ENCODE data around the gene STAT6. TPM values are rescaled to one million over a fixed set of nuclear protein-coding genes. Genes with fewer than 3 reads are reported as not detected.

STAT6 gene
- total and polyA plus RNA-seq, 2 of the 8 experiments (the other 6 are each of a cell fraction or from before 2014, with no cell fraction given), result 32.9 to 38.7 TPM

- H2BK12ac ChIP-seq (ENCODE audit: low read depth, low read length), result no peak overlapping the region
- CTCF ChIA-PET (ENCODE audit: partially characterized antibody), result interaction anchor here (0.8 to 4.6 kb wide), 7 partner anchors 16 to 78 kb away, joined by 3 to 29 read pairs (median 4); no protein-coding TSS in a partner anchor
- no peak overlapping the region for H3K9ac ChIP-seq (replicated peaks in 1 of 4; ENCODE audit: extremely low read depth in 1 of 4, low read depth in 3 of 4, low read length in 3 of 4)
- H4K91ac ChIP-seq (replicated peaks; ENCODE audit: insufficient read length, low read length), result no peak overlapping the region
- no peak overlapping the region for H3K14ac ChIP-seq (ENCODE audit: insufficient read length)
- POLR2A ChIA-PET (ENCODE audit: partially characterized antibody), result interaction anchor here (0.9 to 2.9 kb wide), 10 partner anchors 10 to 55 kb away, joined by 3 to 22 read pairs (median 4); partner anchors contain the start of gene LRP1
- H3K4me1 ChIP-seq (replicated peaks in 1 of 4; ENCODE audit: control insufficient read depth in 3 of 4, insufficient read depth in 4 of 4, low read length in 3 of 4), result peaks cover 0 to 7% (median 2%) of the 10 kb centered on the region in 4 experiments; a peak in 4 of 7 replicates
- H2BK5ac ChIP-seq (ENCODE audit: low read depth, low read length), result no peak overlapping the region; the same call in 1 of the 2 replicates
- no peak overlapping the region for H4K5ac ChIP-seq (ENCODE audit: insufficient read length, low read depth, low read length)
- H3K4ac ChIP-seq (replicated peaks; ENCODE audit: insufficient read length, low read depth, low read length), result no peak overlapping the region
- peaks cover 11% of the 10 kb centered on the region for H3K79me1 ChIP-seq (ENCODE audit: low read depth, low read length)
- peaks cover 0 to 23% of the 10 kb centered on the region in 2 experiments; a peak in 2 of 4 replicates for H3K79me2 ChIP-seq (ENCODE audit: control insufficient read depth in 1 of 2, insufficient read depth in 2 of 2, low read length in 2 of 2)
- no peak overlapping the region for H2BK15ac ChIP-seq (ENCODE audit: low read length)
- peaks cover 47 to 74% (median 60%) of the 10 kb centered on the region in 4 experiments for H3K36me3 ChIP-seq (ENCODE audit: control insufficient read depth in 2 of 4, insufficient read depth in 4 of 4, low read length in 3 of 4)
- H3K4me2 ChIP-seq (ENCODE audit: insufficient read depth in 1 of 2, low read depth in 2 of 2, low read length in 2 of 2), result no peak overlapping the region
- H4K8ac ChIP-seq (ENCODE audit: extremely low read depth, insufficient read depth, low read length), result no peak overlapping the region
- H3K27me3 ChIP-seq (replicated peaks in 1 of 4; ENCODE audit: control insufficient read depth in 3 of 4, extremely low read depth in 1 of 4, insufficient read depth in 3 of 4, low read length in 3 of 4), result no peaks in the 10 kb centered on the region
- no peak overlapping the region for H2AFZ ChIP-seq (ENCODE audit: low read length)
- H3K23me2 ChIP-seq (ENCODE audit: low read depth, low read length), result no peaks in the 10 kb centered on the region
- no peak overlapping the region for H2AK5ac ChIP-seq (ENCODE audit: low read depth, low read length)
- 85% methylated on average over 8 of the region's 8 CpGs; no CpG with 5 or more reads in 1 of the 2 experiments for WGBS, 2 experiments (ENCODE audit: extremely low coverage in 1 of 2, insufficient coverage in 1 of 2, insufficient read length in 1 of 2, insufficient replicate concordance in 2 of 2, low coverage in 1 of 2, low lambda C conversion rate in 2 of 2, missing lambda C conversion rate in 1 of 2)
- peaks cover 9 to 19% of the 10 kb centered on the region in 2 experiments for H4K20me1 ChIP-seq (replicated peaks in 1 of 2; ENCODE audit: control insufficient read depth in 1 of 2, insufficient read depth in 2 of 2, low read length in 2 of 2)
- FAIRE-seq, result no peak
- no peak overlapping the region for H3K23ac ChIP-seq (ENCODE audit: insufficient read length)
- no peak overlapping the region for H3K18ac ChIP-seq (ENCODE audit: extremely low read depth, low read length)
- H2BK20ac ChIP-seq (ENCODE audit: low read length), result no peak overlapping the region
- H2BK120ac ChIP-seq (replicated peaks; ENCODE audit: low read depth, low read length), result no peak overlapping the region
- H3K4me3 ChIP-seq (ENCODE audit: extremely low read depth in 1 of 4, insufficient read depth in 2 of 4, low read depth in 3 of 4, low read length in 4 of 4), result no peak overlapping the region
- no peaks in the 10 kb centered on the region for H3K9me3 ChIP-seq (ENCODE audit: insufficient read depth in 2 of 2, low read depth in 1 of 2, low read length in 1 of 2)
- no peak overlapping the region for H3K56ac ChIP-seq (replicated peaks; ENCODE audit: insufficient read length, low read depth, low read length)
- no peak overlapping the region for H3K27ac ChIP-seq (ENCODE audit: low read depth, low read length)
- DNase-seq (ENCODE audit: low read depth in 1 of 2, low spot score in 2 of 2), result no peak
- TF ChIP-seq ASH2L (IDR thresholded peaks at IDR 0.05; ENCODE audit: low read length), result no peak
- no peak for TF ChIP-seq TAF7 (optimal IDR thresholded peaks at IDR 0.05; ENCODE audit: borderline replicate concordance, low read depth, low read length)
- no peak for TF ChIP-seq PHF8 (conservative IDR thresholded peaks at IDR 0.05; ENCODE audit: low read depth, low read length)
- no peak for TF ChIP-seq GABPA (IDR thresholded peaks at IDR 0.05; ENCODE audit: borderline replicate concordance, insufficient read depth, low read length)
- TF ChIP-seq SRF (IDR thresholded peaks at IDR 0.05; ENCODE audit: low read depth, low read length), result no peak
- TF ChIP-seq ATF3 (IDR thresholded peaks at IDR 0.05; ENCODE audit: insufficient read depth, low read depth, low read length), result no peak
- no peak for TF ChIP-seq RNF2 (IDR thresholded peaks at IDR 0.05; ENCODE audit: borderline replicate concordance, low read depth, low read length, missing control alignments, poor library complexity, severe bottlenecking)
- no peak for TF ChIP-seq NRF1 (IDR thresholded peaks at IDR 0.05; ENCODE audit: low read depth, low read length)
- TF ChIP-seq E2F6 (IDR thresholded peaks at IDR 0.05), result no peak
- no peak for TF ChIP-seq SIX5 (IDR thresholded peaks at IDR 0.05; ENCODE audit: low read depth, low read length)
- no peak for TF ChIP-seq KDM1A (IDR thresholded peaks at IDR 0.05; ENCODE audit: borderline replicate concordance, low read length)
Measured at GRCh38 chr12:57141249-57141648, 30.1 kb upstream of the STAT6 start.

Measured in H1 (cell line).